AG08395 (cell line): ENCODE measurements around the gene PDGFRA.

ENCODE experiments used
- DNase-seq: peaks from one replicate; pipeline ENCODE4 v3.0.0; 2012; ENCODE audit warnings: mixed read lengths, low spot score

Gene PDGFRA

GRCh38 chr4:54255881-54256280 is 26.8 kb downstream of the PDGFRA start:
- DNase-seq, result no peak

GRCh38 chr4:54256491-54257486 is 27.7 kb downstream of the PDGFRA start:
- no peak for DNase-seq

GRCh38 chr4:54265366-54265765 is 36.3 kb downstream of the PDGFRA start:
- no peak for DNase-seq

GRCh38 chr4:54268151-54268550 is 39.1 kb downstream of the PDGFRA start:
- DNase-seq, result peak; percentile 62

- no peak for DNase-seq
Observed at GRCh38 chr4:54271464-54271863, 42.4 kb downstream of the PDGFRA start.

- no peak for DNase-seq
Observed at GRCh38 chr4:54272051-54272450, 43.0 kb downstream of the PDGFRA start.

- DNase-seq, result no peak
Observed at GRCh38 chr4:54274264-54274663, 45.2 kb downstream of the PDGFRA start.

GRCh38 chr4:54274795-54275665 is 45.9 kb downstream of the PDGFRA start:
- peak; percentile 36 for DNase-seq

- DNase-seq, result no peak
Observed at GRCh38 chr4:54276641-54277430, 47.7 kb downstream of the PDGFRA start.

GRCh38 chr4:54277691-54278090 is 48.6 kb downstream of the PDGFRA start:
- DNase-seq, result peak; percentile 60

- no peak for DNase-seq
Observed at GRCh38 chr4:54278216-54278615, 49.1 kb downstream of the PDGFRA start.

- peak; percentile 94 for DNase-seq
Observed at GRCh38 chr4:54281054-54281766, 52.1 kb downstream of the PDGFRA start.

- DNase-seq, result no peak
Observed at GRCh38 chr4:54282837-54283236, 53.7 kb downstream of the PDGFRA start.

- DNase-seq, result no peak
Observed at GRCh38 chr4:54289316-54289715, 60.2 kb downstream of the PDGFRA start.

GRCh38 chr4:54290980-54291379 is 61.9 kb downstream of the PDGFRA start:
- no peak for DNase-seq

- no peak for DNase-seq
Observed at GRCh38 chr4:54296548-54297203, 67.6 kb downstream of the PDGFRA start.

- DNase-seq, result no peak
Observed at GRCh38 chr4:54308110-54308509, 79.0 kb downstream of the PDGFRA start.

- no peak for DNase-seq
Observed at GRCh38 chr4:54315561-54316538, 86.8 kb downstream of the PDGFRA start.

GRCh38 chr4:54317690-54318089 is 88.6 kb downstream of the PDGFRA start:
- DNase-seq, result no peak
